DMS53 (cell line): ENCODE results near the gene PLP2.

Experiments
- DNase-seq: peaks from one replicate; lab custom pipeline; 2025; lab: John Stamatoyannopoulos, UW

PLP2 gene

GRCh38 chrX:49186125-49187027 is 14.7 kb downstream of the PLP2 start, which contains the start of gene PRICKLE3:
Gene PRICKLE3 (minus strand): TSS chrX:49186373. CDS start chrX:49186297, 76 bp downstream.
- DNase-seq, result peak; percentile 91

- DNase-seq, result no peak
Observed at GRCh38 chrX:49187028-49187394, 15.3 kb downstream of the PLP2 start.

- peak; percentile 34 for DNase-seq
Observed at GRCh38 chrX:49187526-49187925, 15.8 kb downstream of the PLP2 start.

GRCh38 chrX:49188468-49189076 is 16.9 kb downstream of the PLP2 start:
- no peak for DNase-seq

GRCh38 chrX:49189606-49190005 is 17.9 kb downstream of the PLP2 start:
- no peak for DNase-seq

GRCh38 chrX:49190821-49191573 is 19.3 kb downstream of the PLP2 start:
- DNase-seq, result peak; percentile 99

GRCh38 chrX:49191574-49192011 is 19.9 kb downstream of the PLP2 start:
- peak; percentile 86 for DNase-seq

GRCh38 chrX:49192722-49193328 is 21.1 kb downstream of the PLP2 start:
- peak; percentile 67 for DNase-seq

GRCh38 chrX:49193542-49193964 is 21.9 kb downstream of the PLP2 start:
- no peak for DNase-seq

GRCh38 chrX:49197543-49198087 is 25.9 kb downstream of the PLP2 start:
- DNase-seq, result no peak

- peak; percentile 35 for DNase-seq
Observed at GRCh38 chrX:49198540-49199314, 27.0 kb downstream of the PLP2 start.

- DNase-seq, result no peak
Observed at GRCh38 chrX:49199315-49199595, 27.6 kb downstream of the PLP2 start.

- DNase-seq, result peak; percentile 94
Observed at GRCh38 chrX:49199906-49200771, 28.4 kb downstream of the PLP2 start, which contains the start of gene SYP. Gene SYP (minus strand): TSS chrX:49200193. CDS start chrX:49200186, 7 bp downstream.

- DNase-seq, result peak; percentile 78
Observed at GRCh38 chrX:49202022-49202421, 30.3 kb downstream of the PLP2 start.

GRCh38 chrX:49203536-49203935 is 31.8 kb downstream of the PLP2 start:
- no peak for DNase-seq

GRCh38 chrX:49204017-49204416 is 32.3 kb downstream of the PLP2 start:
- DNase-seq, result no peak

GRCh38 chrX:49204709-49205108 is 33.0 kb downstream of the PLP2 start:
- DNase-seq, result no peak

- DNase-seq, result no peak
Observed at GRCh38 chrX:49205443-49205842, 33.7 kb downstream of the PLP2 start.

GRCh38 chrX:49206543-49206942 is 34.8 kb downstream of the PLP2 start:
- DNase-seq, result no peak

GRCh38 chrX:49208399-49208798 is 36.7 kb downstream of the PLP2 start:
- no peak for DNase-seq
